Spleen (tissue), 7 donors: ENCODE results near the gene AKR7A3.

Experiments used
- POLR2A ChIP-seq, 3 donors: fragments of 450-650 bp; IDR thresholded peaks; one replicate each; pipeline ENCODE4 v1.5.1; 2017; ENCODE audit warnings: antibody characterized with exemption in 3 of 3, mild to moderate bottlenecking in 1 of 3
- POLR2AphosphoS5 ChIP-seq, 3 donors: sonication (generic); formaldehyde crosslinking; IDR thresholded peaks; one replicate each; pipeline ENCODE4 v1.5.1; 2017; ENCODE audit warnings: antibody characterized with exemption in 3 of 3
- TF ChIP-seq, protein P1 (sequence below), 11 experiments: fragments of 200-600 bp in 7 of 11; fragments of 450-650 bp in 4 of 11; sonication (generic) in 4 of 11; IDR thresholded peaks in 8 of 11; conservative IDR thresholded peaks in 3 of 11; 1 replicate in 7 of 11; 2 replicates in 4 of 11; pipeline versions ENCODE4 v1.4.0 to v1.8.0; 2016 to 2021; ENCODE audit warnings: antibody characterized with exemption in 11 of 11, inconsistent platforms in 4 of 11, mild to moderate bottlenecking in 1 of 11
- donor health status: DM: no; HTN: no; CAD: no; lungs with moderate emphysema.
- donor health status: DM: no; HTN: no; CAD: no.
- donor health status: DM: no; HTN: no; CAD: no.

DNA sequence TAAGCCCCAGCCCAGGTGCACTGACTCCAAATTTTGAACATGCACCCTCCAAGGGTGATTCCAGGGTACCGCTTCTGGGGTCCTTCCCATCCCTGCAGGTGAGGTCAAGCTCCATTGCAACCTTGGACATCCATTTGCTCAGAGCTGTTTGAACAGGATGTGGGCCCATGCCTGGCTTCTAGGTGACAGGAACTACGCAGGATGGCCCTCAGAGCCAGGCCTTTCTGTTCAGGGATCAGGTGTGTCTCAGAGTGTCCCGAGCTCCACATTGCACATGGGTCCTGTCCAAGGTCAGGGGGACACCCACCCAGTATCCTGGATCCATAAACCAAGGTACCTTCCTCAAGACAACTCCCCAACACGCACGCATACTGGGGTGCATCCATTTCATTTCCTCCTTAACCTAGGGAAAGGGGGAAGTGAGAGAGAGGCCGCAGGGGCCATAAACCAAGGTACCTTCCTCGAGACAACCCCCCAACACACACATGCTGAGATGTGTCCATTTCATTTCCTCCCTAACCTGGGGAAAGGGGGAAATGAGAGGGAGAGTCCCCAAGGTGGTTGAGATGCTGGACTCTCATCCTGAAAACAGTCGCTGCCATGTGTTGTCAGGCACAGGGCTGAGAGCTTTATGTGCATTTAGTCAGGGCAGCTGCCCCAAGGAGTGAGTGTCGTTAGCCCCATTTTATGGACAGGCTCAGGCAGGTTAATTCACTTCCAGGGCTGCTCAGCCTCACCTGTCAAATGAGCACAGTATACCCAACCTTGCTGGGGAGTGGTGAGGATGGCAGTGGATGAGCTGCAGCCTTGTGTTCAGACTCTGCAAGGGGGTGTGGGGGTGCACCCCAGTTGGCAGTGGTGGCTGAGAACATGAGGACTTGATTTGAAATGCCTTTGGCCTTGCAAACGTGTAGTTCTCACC lies 25.7 kb upstream of the AKR7A3 start:
- no peak for TF ChIP-seq POLR2AphosphoS5 (IDR thresholded peaks at IDR 0.05)
- TF ChIP-seq, protein P1, sequence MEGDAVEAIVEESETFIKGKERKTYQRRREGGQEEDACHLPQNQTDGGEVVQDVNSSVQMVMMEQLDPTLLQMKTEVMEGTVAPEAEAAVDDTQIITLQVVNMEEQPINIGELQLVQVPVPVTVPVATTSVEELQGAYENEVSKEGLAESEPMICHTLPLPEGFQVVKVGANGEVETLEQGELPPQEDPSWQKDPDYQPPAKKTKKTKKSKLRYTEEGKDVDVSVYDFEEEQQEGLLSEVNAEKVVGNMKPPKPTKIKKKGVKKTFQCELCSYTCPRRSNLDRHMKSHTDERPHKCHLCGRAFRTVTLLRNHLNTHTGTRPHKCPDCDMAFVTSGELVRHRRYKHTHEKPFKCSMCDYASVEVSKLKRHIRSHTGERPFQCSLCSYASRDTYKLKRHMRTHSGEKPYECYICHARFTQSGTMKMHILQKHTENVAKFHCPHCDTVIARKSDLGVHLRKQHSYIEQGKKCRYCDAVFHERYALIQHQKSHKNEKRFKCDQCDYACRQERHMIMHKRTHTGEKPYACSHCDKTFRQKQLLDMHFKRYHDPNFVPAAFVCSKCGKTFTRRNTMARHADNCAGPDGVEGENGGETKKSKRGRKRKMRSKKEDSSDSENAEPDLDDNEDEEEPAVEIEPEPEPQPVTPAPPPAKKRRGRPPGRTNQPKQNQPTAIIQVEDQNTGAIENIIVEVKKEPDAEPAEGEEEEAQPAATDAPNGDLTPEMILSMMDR (IDR thresholded peaks at IDR 0.05 in 8 of 11, conservative IDR thresholded peaks at IDR 0.05 in 3 of 11): no peak
- TF ChIP-seq POLR2A (IDR thresholded peaks at IDR 0.05): no peak
